K562 (cell line): ENCODE results near the gene ARID3A. TPM values are rescaled to one million over a fixed set of nuclear protein-coding genes. Genes with fewer than 3 reads are reported as not detected.

ENCODE experiments used
- ASH1L ChIP-seq: fragments of 450-650 bp; IDR thresholded peaks from 2 replicates; pipeline ENCODE4 v1.6.1; 2018; ENCODE audit warnings: borderline replicate concordance, mild to moderate bottlenecking, low read depth; ENCODE audit not compliant: partially characterized antibody
- DPF2 ChIP-seq: fragments of 450-650 bp; IDR thresholded peaks from 2 replicates; pipeline ENCODE4 v1.6.1; 2016
- ELF2 ChIP-seq: fragments of 250-450 bp; sonication (Bioruptor Pico); IDR thresholded peaks from 2 replicates; pipeline ENCODE4 v1.5.0; 2021; ENCODE audit warnings: mild to moderate bottlenecking
- EP300 ChIP-seq: IDR thresholded peaks from 2 replicates; pipeline ENCODE4 v1.6.1; 2012; ENCODE audit warnings: low read length, improper control_type of control experiment
- FOXK2 ChIP-seq, 2 experiments: fragments of 450-650 bp; IDR thresholded peaks in 1 of 2; conservative IDR thresholded peaks in 1 of 2; 2 replicates each; pipeline ENCODE4 v1.6.1; 2016; ENCODE audit warnings: low read depth in 2 of 2, mild to moderate bottlenecking in 1 of 2
- GATA2 ChIP-seq: sonication (generic); formaldehyde crosslinking; IDR thresholded peaks from 2 replicates; pipeline ENCODE4 v1.4.0; 2020; ENCODE audit warnings: mild to moderate bottlenecking, missing genetic modification reagents
- HDAC3 ChIP-seq: fragments of 450-650 bp; IDR thresholded peaks from 2 replicates; pipeline ENCODE4 v1.6.1; 2018; ENCODE audit warnings: borderline replicate concordance, mild to moderate bottlenecking, moderate library complexity; ENCODE audit not compliant: partially characterized antibody
- HNRNPK ChIP-seq: fragments of 200-400 bp; formaldehyde crosslinking; IDR thresholded peaks from one replicate; pipeline ENCODE4 v1.6.1; 2018; ENCODE audit warnings: mild to moderate bottlenecking, low read depth, low read length; ENCODE audit not compliant: poor library complexity, severe bottlenecking
- IRF2 ChIP-seq: sonication (generic); formaldehyde crosslinking; IDR thresholded peaks from 2 replicates; pipeline ENCODE4 v1.8.1; 2022; ENCODE audit warnings: mild to moderate bottlenecking, missing genetic modification reagents
- MBD2 ChIP-seq: sonication (generic); IDR thresholded peaks from 2 replicates; pipeline ENCODE4 v1.6.1; 2016; ENCODE audit warnings: low read depth, borderline replicate concordance
- NFRKB ChIP-seq: fragments of 450-650 bp; IDR thresholded peaks from 2 replicates; pipeline ENCODE4 v1.6.1; 2016; ENCODE audit warnings: low read depth
- NR2C1 ChIP-seq, 2 experiments: fragments of 450-650 bp; IDR thresholded peaks; 2 replicates each; pipeline ENCODE4 v1.6.1; 2017; ENCODE audit warnings: mild to moderate bottlenecking in 2 of 2, antibody characterized with exemption in 1 of 2, inconsistent platforms in 1 of 2, missing compliant biosample characterization in 1 of 2, missing genetic modification characterization in 1 of 2
- RHOXF2B ChIP-seq: fragments of 250-450 bp; sonication (Bioruptor Pico); conservative IDR thresholded peaks from 2 replicates; pipeline ENCODE4 v1.5.1; 2021
- SMARCC2 ChIP-seq: fragments of 450-650 bp; IDR thresholded peaks from 2 replicates; pipeline ENCODE4 v1.6.1; 2017; ENCODE audit warnings: antibody characterized with exemption, moderate library complexity, mild to moderate bottlenecking, low read depth
- SPI1 ChIP-seq: IDR thresholded peaks from 2 replicates; pipeline ENCODE4 v1.6.1; 2011; ENCODE audit warnings: low read depth, low read length, control low read depth, borderline replicate concordance
- TAF7 ChIP-seq: fragments of 450-650 bp; IDR thresholded peaks from 2 replicates; pipeline ENCODE4 v1.6.1; 2016; ENCODE audit warnings: missing genetic modification characterization, missing compliant biosample characterization
- TBL1XR1 ChIP-seq, 2 experiments: IDR thresholded peaks; 2 replicates each; pipeline ENCODE4 v1.6.1; 2012; ENCODE audit warnings: improper control_type of control experiment in 2 of 2, low read length in 2 of 2, mild to moderate bottlenecking in 1 of 2
- TEAD2 ChIP-seq: fragments of 450-650 bp; IDR thresholded peaks from 2 replicates; pipeline ENCODE4 v1.6.1; 2016; ENCODE audit warnings: missing genetic modification characterization, control low read depth, missing compliant biosample characterization
- ZNF316 ChIP-seq: fragments of 450-650 bp; IDR thresholded peaks from 2 replicates; pipeline ENCODE4 v1.6.1; 2016
- ZNF696 ChIP-seq: fragments of 250-450 bp; sonication (Bioruptor Pico); conservative IDR thresholded peaks from 2 replicates; pipeline ENCODE4 v1.4.0; 2020; ENCODE audit warnings: mild to moderate bottlenecking, moderate library complexity
- ZNF707 ChIP-seq: fragments of 250-450 bp; sonication (Bioruptor Pico); conservative IDR thresholded peaks from 2 replicates; pipeline ENCODE4 v1.8.0; 2022; ENCODE audit warnings: inconsistent platforms, mild to moderate bottlenecking, moderate library complexity
- polyA plus RNA-seq, 8 experiments: library from polyadenylated mRNA; depleted of rRNA in 4 of 8; stranded (reverse) in 5 of 8; unstranded in 3 of 8; fragments of >200 nt; fragmentation: Nextera tagmentation in 2 of 8; fragmentation: Illumina TruSeq in 1 of 8; extraction: Ambion mirVana in 2 of 8; extraction: Trizol in 1 of 8; gene quantifications; 2 replicates each; pipeline versions ENCODE4 v1.2.1 to v1.2.3, GENCODE V29; 2011 to 2014; ENCODE audit warnings: inconsistent platforms in 1 of 8, missing spikeins in 1 of 8
- total RNA-seq, 7 experiments: library from RNA; depleted of rRNA in 6 of 7; stranded (reverse); fragments of >200 nt in 6 of 7; fragmentation: Illumina TruSeq in 2 of 7; extraction: Trizol in 2 of 7; gene quantifications; 2 replicates each; pipeline versions ENCODE4 v1.2.1 to v1.2.3, GENCODE V29; 2011 to 2021; ENCODE audit warnings: low replicate concordance in 1 of 7
- TF ChIP-seq, protein P1 (sequence below): sonication (generic); formaldehyde crosslinking; IDR thresholded peaks from 2 replicates; pipeline ENCODE4 v1.4.0; 2020; ENCODE audit warnings: mild to moderate bottlenecking, missing genetic modification reagents
- TF ChIP-seq, protein P2 (sequence below), 2 experiments: fragments of 450-650 bp; IDR thresholded peaks; 2 replicates each; pipeline ENCODE4 v1.6.1; 2016
- TF ChIP-seq, protein P3 (sequence below): fragments of 250-450 bp; sonication (Bioruptor Pico); IDR thresholded peaks from 2 replicates; pipeline ENCODE4 v1.5.0; 2022; ENCODE audit warnings: mild to moderate bottlenecking

Gene ARID3A
- total and polyA plus RNA-seq, 9 of the 15 experiments (the other 6 are each of a cell fraction or from before 2014, with no cell fraction given): 1.4 to 118 (median 31.2) TPM

DNA sequence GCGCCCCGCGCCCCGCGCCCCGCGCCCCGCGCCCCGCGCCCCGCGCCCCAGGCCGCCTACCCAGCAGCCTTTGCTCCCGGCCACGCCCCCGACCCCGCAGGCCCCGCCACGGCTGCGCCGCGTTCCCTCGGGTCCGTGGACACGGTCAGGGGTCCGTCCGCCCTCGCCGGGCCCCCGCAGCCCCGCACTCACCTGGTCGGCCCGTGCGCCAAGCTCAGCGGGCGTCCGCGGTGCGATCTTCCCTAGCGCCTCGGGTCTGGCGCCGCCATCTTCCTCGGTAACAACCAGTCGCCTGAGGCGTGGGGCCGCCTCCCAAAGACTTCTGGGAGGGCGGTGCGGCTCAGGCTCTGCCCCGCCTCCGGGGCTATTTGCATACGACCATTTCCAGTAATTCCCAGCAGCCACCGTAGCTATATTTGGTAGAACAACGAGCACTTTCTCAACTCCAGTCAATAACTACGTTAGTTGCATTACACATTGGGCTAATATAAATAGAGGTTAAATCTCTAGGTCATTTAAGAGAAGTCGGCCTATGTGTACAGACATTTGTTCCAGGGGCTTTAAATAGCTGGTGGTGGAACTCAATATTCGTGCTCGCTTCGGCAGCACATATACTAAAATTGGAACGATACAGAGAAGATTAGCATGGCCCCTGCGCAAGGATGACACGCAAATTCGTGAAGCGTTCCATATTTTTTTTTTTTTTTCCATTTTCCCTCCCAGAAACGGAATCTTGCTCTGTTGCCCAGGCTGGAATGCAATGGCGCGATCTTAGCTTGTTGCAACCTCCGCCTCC, 32.7 kb upstream of the ARID3A start, which contains the start of the genes MED16 and RNU6-9 (continued):
- TF ChIP-seq NFRKB (peak; percentile 25; the same call in 1 of the 2 replicates), NR2C1 (IDR thresholded peaks at IDR 0.05) (no peak), NR2C1 (tag; IDR thresholded peaks at IDR 0.05) (no peak), ZNF696 (no peak), HDAC3 (no peak), SMARCC2 (no peak), FOXK2 (conservative IDR thresholded peaks at IDR 0.05 in 1 of 2, IDR thresholded peaks at IDR 0.05 in 1 of 2; ENCODE audit: low read depth in 2 of 2) (no peak), SPI1 (no peak), ZNF707 (CRISPR knock-in tag) (no peak), ASH1L (no peak), TBL1XR1 (IDR thresholded peaks at IDR 0.05; ENCODE audit: low read length in 2 of 2) (peak; percentile 36 to 38; a peak in 2 of 4 replicates), ZNF316 (peak; percentile 51; the same call in 1 of the 2 replicates), HNRNPK (no peak), TEAD2 (tag) (no peak), DPF2 (0 out of 2 replicates have a peak, but pooled peaks have one; percentile 53), MBD2 (no peak; the same call in 1 of the 2 replicates), ELF2 (CRISPR knock-in tag) (no peak), RHOXF2B (CRISPR knock-in tag) (no peak), GATA2 (CRISPR knock-in tag) (no peak), IRF2 (no peak), TAF7 (no peak), EP300 (no peak; the same call in none of the 2 replicates)
- TF ChIP-seq, protein P1, sequence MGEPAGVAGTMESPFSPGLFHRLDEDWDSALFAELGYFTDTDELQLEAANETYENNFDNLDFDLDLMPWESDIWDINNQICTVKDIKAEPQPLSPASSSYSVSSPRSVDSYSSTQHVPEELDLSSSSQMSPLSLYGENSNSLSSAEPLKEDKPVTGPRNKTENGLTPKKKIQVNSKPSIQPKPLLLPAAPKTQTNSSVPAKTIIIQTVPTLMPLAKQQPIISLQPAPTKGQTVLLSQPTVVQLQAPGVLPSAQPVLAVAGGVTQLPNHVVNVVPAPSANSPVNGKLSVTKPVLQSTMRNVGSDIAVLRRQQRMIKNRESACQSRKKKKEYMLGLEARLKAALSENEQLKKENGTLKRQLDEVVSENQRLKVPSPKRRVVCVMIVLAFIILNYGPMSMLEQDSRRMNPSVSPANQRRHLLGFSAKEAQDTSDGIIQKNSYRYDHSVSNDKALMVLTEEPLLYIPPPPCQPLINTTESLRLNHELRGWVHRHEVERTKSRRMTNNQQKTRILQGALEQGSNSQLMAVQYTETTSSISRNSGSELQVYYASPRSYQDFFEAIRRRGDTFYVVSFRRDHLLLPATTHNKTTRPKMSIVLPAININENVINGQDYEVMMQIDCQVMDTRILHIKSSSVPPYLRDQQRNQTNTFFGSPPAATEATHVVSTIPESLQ (CRISPR knock-in tag): no peak
- TF ChIP-seq, protein P2, sequence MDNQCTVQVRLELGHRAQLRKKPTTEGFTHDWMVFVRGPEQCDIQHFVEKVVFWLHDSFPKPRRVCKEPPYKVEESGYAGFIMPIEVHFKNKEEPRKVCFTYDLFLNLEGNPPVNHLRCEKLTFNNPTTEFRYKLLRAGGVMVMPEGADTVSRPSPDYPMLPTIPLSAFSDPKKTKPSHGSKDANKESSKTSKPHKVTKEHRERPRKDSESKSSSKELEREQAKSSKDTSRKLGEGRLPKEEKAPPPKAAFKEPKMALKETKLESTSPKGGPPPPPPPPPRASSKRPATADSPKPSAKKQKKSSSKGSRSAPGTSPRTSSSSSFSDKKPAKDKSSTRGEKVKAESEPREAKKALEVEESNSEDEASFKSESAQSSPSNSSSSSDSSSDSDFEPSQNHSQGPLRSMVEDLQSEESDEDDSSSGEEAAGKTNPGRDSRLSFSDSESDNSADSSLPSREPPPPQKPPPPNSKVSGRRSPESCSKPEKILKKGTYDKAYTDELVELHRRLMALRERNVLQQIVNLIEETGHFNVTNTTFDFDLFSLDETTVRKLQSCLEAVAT (IDR thresholded peaks at IDR 0.05): peak in 1 of 2 experiments; percentile 66; a peak in 2 of 4 replicates
- TF ChIP-seq, protein P3, sequence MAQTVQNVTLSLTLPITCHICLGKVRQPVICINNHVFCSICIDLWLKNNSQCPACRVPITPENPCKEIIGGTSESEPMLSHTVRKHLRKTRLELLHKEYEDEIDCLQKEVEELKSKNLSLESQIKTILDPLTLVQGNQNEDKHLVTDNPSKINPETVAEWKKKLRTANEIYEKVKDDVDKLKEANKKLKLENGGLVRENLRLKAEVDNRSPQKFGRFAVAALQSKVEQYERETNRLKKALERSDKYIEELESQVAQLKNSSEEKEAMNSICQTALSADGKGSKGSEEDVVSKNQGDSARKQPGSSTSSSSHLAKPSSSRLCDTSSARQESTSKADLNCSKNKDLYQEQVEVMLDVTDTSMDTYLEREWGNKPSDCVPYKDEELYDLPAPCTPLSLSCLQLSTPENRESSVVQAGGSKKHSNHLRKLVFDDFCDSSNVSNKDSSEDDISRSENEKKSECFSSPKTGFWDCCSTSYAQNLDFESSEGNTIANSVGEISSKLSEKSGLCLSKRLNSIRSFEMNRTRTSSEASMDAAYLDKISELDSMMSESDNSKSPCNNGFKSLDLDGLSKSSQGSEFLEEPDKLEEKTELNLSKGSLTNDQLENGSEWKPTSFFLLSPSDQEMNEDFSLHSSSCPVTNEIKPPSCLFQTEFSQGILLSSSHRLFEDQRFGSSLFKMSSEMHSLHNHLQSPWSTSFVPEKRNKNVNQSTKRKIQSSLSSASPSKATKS (CRISPR knock-in tag): no peak
